Tibial artery (tissue), 4 donors: ENCODE measurements around the gene RNF149.

Experiments used
- DNase-seq, 2 donors: peaks; one replicate each; pipeline ENCODE4 v3.0.0-alpha.2; 2019
- H3K27ac ChIP-seq, 2 donors: fragments of 200-600 bp; sonication (generic) in 1 of 2; 1 replicate in 1 of 2; 2 replicates in 1 of 2; pipeline ENCODE4 v1.5.1; 2018 to 2019; ENCODE audit warnings: mild to moderate bottlenecking in 1 of 2
- H3K27me3 ChIP-seq, 2 donors: fragments of 200-600 bp; sonication (generic) in 1 of 2; one replicate each; pipeline versions ENCODE4 v1.5.1 to v1.6.0; 2016 to 2019
- H3K36me3 ChIP-seq, 3 donors: fragments of 200-600 bp; sonication (generic) in 2 of 3; one replicate each; pipeline ENCODE4 v1.5.1; 2016 to 2019; ENCODE audit warnings: mild to moderate bottlenecking in 2 of 3
- H3K4me1 ChIP-seq, 4 donors: fragments of 200-600 bp; sonication (generic) in 2 of 4; 1 replicate in 3 of 4; 2 replicates in 1 of 4; pipeline ENCODE4 v1.5.1; 2016 to 2019
- H3K4me3 ChIP-seq, 2 donors: fragments of 200-600 bp; sonication (generic) in 1 of 2; 1 replicate in 1 of 2; 2 replicates in 1 of 2; pipeline ENCODE4 v1.5.1; 2018 to 2019; ENCODE audit warnings: mild to moderate bottlenecking in 2 of 2
- H3K9me3 ChIP-seq, 3 donors: fragments of 200-600 bp; sonication (generic) in 1 of 3; one replicate each; pipeline ENCODE4 v1.5.1; 2016 to 2019
- intact Hi-C: fragments of 100-400 bp; cut with DNase I; formaldehyde crosslinking; loops from one replicate; pipeline ENCODE4 v1.15.0; 2023; ENCODE audit warnings: low total_unique reads
- TF ChIP-seq, protein P1 (sequence below), 2 experiments: fragments of 200-600 bp in 1 of 2; fragments of 450-650 bp in 1 of 2; IDR thresholded peaks; one replicate each; pipeline ENCODE4 v1.5.1; 2017 to 2019; ENCODE audit warnings: antibody characterized with exemption in 2 of 2, mild to moderate bottlenecking in 1 of 2, moderate library complexity in 1 of 2

The RNF149 gene

DNA sequence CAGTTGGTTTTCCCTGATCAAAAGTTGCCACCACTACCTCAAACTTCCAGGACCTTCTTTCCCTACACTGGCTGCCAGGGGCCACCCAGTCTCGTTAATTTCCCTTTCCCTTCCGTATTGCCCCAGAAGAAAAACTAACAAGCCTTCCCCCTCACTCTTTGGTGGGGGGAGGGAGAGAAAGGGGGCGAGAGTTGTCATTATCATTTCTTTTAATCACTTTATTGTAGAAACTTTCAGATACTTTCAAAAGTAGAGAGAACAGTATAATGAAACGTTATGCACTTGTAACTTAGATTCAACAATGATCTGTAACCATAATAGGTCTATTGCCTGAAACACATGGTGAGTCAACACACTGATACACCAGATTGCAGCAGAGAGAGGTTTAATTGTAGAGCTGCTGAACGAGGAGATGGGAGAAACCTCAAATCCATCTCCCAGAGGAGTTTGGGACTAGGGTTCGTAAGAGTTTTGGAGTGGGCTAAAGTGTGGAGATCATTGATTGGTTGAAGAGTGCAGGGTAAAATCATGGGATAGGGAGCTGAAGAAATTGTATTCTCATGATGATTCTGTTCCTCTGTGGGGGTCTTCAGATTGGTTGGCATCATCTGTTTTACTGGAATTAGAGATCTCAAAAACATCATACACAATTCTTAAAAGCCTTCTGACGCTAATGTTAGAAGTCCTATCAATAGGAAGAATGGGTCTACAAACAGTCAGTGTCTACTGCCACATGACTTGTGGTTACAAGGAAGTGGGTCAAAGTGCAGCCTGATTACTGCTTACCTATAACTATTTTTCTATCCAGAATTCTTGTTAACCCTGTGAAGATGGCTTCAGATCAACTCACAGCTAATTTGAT is 2.6 kb upstream of the RNF149 start:
- Histone ChIP-seq H3K4me1 (peaks cover 0 to 11% (median 7%) of the 10 kb centered on the region in 4 donors), H3K36me3 (no peaks in the 10 kb centered on the region), H3K27me3 (no peaks in the 10 kb centered on the region), H3K9me3 (no peaks in the 10 kb centered on the region), H3K27ac (no peak overlapping the region), H3K4me3 (no peak overlapping the region)
- no peak for DNase-seq
- TF ChIP-seq, protein P1, sequence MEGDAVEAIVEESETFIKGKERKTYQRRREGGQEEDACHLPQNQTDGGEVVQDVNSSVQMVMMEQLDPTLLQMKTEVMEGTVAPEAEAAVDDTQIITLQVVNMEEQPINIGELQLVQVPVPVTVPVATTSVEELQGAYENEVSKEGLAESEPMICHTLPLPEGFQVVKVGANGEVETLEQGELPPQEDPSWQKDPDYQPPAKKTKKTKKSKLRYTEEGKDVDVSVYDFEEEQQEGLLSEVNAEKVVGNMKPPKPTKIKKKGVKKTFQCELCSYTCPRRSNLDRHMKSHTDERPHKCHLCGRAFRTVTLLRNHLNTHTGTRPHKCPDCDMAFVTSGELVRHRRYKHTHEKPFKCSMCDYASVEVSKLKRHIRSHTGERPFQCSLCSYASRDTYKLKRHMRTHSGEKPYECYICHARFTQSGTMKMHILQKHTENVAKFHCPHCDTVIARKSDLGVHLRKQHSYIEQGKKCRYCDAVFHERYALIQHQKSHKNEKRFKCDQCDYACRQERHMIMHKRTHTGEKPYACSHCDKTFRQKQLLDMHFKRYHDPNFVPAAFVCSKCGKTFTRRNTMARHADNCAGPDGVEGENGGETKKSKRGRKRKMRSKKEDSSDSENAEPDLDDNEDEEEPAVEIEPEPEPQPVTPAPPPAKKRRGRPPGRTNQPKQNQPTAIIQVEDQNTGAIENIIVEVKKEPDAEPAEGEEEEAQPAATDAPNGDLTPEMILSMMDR (IDR thresholded peaks at IDR 0.05), result no peak
- intact Hi-C loops, result no loop called here

DNA sequence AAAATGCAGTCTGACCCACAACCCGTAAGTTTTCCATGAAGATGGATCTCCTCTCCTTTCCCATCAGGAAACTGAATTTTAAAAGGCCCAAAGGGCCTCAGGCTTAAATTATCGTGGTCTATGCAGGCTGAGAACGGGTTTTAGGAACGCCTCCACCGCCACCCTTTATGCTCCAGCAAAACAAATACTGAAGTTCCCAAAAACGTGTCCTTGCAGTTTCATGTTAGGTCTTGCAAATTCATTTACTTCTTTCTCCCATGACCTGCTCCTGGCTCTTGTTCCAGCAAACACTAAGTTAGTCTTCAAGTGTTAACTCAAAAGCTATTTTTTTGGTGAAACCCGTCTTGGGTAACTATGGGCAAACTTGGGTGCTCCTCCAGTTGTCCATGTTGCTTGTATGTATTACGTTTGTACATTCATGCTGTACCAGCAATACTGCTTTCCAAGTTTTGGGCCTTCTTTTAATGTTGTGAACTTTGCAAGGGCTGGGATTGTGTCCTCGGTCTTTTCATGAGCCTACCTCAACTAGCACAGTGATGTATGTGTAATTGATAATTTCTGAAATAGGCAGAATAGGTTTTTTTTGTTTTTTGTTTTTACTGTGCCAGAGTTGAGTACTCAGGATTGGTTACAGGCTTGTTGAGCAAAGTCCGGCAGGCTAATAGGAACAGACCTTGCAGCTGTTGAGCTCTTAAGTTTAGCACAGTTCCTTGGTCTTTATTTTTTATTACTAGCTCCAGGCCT is 1.8 kb upstream of the RNF149 start:
- TF ChIP-seq, protein P1 (IDR thresholded peaks at IDR 0.05), result no peak
- Histone ChIP-seq H3K27ac (no peak overlapping the region), H3K9me3 (no peaks in the 10 kb centered on the region), H3K27me3 (no peaks in the 10 kb centered on the region), H3K36me3 (no peaks in the 10 kb centered on the region), H3K4me3 (no peak overlapping the region), H3K4me1 (peaks cover 0 to 19% (median 15%) of the 10 kb centered on the region in 4 donors)
- intact Hi-C loops, result no loop called here
- no peak for DNase-seq

DNA sequence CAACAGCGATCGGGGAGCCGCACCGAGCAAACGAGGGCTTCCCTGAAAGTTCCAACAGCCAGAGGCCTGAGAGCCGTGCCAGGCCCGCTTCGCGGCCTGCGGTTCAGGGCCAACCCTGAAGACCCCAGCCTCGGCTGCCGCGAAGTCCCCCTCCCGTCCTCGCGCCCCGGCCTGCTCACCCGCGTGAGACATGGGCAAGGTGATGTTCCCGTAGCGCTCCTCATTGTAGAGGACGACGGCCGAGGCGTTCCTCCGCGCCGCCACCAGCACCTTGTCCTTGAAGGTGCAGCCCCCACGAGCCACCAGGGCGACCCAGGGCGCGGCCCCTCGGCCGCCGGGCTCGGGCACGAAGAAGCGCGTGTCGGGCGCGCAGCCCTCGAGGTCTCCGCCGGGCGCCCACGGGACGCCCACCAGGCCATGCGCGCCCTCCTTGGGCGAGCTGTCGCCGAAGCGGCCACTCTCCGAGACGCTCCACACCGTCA is 510 bp downstream of the RNF149 start:
- peak overlapping the region; percentile 88 to 90 for H3K27ac ChIP-seq
- H3K9me3 ChIP-seq, result no peaks in the 10 kb centered on the region
- TF ChIP-seq, protein P1 (IDR thresholded peaks at IDR 0.05), result no peak
- no peaks in the 10 kb centered on the region for H3K36me3 ChIP-seq
- intact Hi-C loops, result loop anchor here (2.0 kb wide), 1 partner anchor 55 kb away; the partner anchor contains the start of gene CNOT11
- H3K4me3 ChIP-seq, result peak overlapping the region; percentile 82 to 85
- peaks cover 0 to 41% (median 21%) of the 10 kb centered on the region in 4 donors for H3K4me1 ChIP-seq
- DNase-seq, result peak in 1 of 2 donors; percentile 66
- no peaks in the 10 kb centered on the region for H3K27me3 ChIP-seq

DNA sequence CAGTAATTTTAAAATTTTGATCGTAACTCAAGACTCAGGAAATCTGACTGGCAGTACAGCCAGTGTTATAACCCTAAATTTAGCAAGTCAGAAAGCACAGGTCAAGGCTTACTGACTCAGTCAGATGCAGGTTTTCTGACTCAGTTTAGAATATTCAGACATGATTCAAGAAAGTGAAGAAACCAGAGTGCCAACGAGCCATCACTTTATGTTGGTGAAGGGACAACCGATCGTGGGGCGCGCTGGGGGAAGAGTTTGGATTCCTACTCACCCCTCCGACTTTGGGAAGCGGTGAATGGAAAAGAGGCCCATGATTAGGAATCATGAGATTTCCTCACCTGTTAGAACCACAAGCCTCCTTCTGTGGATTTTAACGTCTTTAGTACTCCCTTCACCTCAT is 998 bp downstream of the RNF149 start:
- no peak for DNase-seq
- H3K36me3 ChIP-seq, result peaks cover 0 to 2% (median 0%) of the 10 kb centered on the region in 3 donors
- H3K9me3 ChIP-seq, result no peaks in the 10 kb centered on the region
- intact Hi-C loops, result loop anchor here (2.0 kb wide), 1 partner anchor 55 kb away; the partner anchor contains the start of gene CNOT11
- no peaks in the 10 kb centered on the region for H3K27me3 ChIP-seq
- peaks cover 0 to 46% (median 21%) of the 10 kb centered on the region in 4 donors for H3K4me1 ChIP-seq
- H3K27ac ChIP-seq, result peak overlapping the region; percentile 88 to 90
- peak overlapping the region; percentile 82 to 85 for H3K4me3 ChIP-seq
- TF ChIP-seq, protein P1 (IDR thresholded peaks at IDR 0.05), result no peak

DNA sequence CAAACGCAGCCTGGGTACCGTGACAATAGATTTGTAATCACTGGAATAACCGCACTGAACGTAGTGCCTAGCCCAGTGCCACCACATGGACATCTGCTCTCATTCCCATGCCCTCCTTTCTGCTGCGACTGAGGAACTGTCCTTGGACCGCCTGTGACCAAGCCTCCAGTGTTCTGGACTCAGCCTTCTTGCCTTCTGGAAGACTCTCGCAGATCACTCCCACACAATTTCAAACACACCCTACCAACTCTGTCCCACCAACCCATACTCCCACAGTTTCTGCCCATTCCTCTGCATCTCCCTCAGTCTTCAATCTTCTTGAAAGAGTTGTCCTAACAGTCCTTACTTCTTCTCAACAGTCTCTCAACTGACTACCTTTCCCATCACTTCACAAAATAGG is 2.1 kb downstream of the RNF149 start:
- Histone ChIP-seq H3K4me1 (peaks cover 0 to 55% (median 21%) of the 10 kb centered on the region in 4 donors), H3K36me3 (peaks cover 0 to 6% (median 0%) of the 10 kb centered on the region in 3 donors), H3K4me3 (peak overlapping the region; percentile 82 to 85), H3K9me3 (no peaks in the 10 kb centered on the region), H3K27me3 (no peaks in the 10 kb centered on the region), H3K27ac (peak overlapping the region; percentile 88 to 90)
- no peak for DNase-seq
- TF ChIP-seq, protein P1 (IDR thresholded peaks at IDR 0.05), result no peak
- intact Hi-C loops, result loop anchor here (2.0 kb wide), 1 partner anchor 54 kb away; the partner anchor contains the start of gene CNOT11
